Fibroblast of lung (primary cell): Measurements from ENCODE around the gene STEAP2. TPM values are rescaled to one million over a fixed set of nuclear protein-coding genes. Genes with fewer than 3 reads are reported as not detected.

ENCODE experiments used
- DNase-seq, 2 donors: peaks; one replicate each; pipeline versions ENCODE4 v3.0.0 to v3.0.0-alpha.2; 2010; ENCODE audit warnings: low read depth in 2 of 2
- H2AFZ ChIP-seq: 2 replicates; pipeline ENCODE4 v1.5.1; 2012; ENCODE audit warnings: low read length, control low read depth, inconsistent platforms
- H3K27ac ChIP-seq: 2 replicates; pipeline ENCODE4 v1.5.1; 2011; ENCODE audit warnings: low read length, control low read depth; ENCODE audit not compliant: insufficient read depth
- H3K27me3 ChIP-seq: 2 replicates; pipeline ENCODE4 v1.5.1; 2011; ENCODE audit warnings: mild to moderate bottlenecking, low read length; ENCODE audit not compliant: control insufficient read depth, insufficient read depth
- H3K36me3 ChIP-seq: 2 replicates; pipeline ENCODE4 v1.5.1; 2011; ENCODE audit warnings: low read length; ENCODE audit not compliant: control insufficient read depth, insufficient read depth
- H3K4me1 ChIP-seq: 2 replicates; pipeline ENCODE4 v1.5.1; 2011; ENCODE audit warnings: low read length; ENCODE audit not compliant: control insufficient read depth, insufficient read depth; ENCODE audit errors: extremely low read depth
- H3K4me2 ChIP-seq: 2 replicates; pipeline ENCODE4 v1.5.1; 2011; ENCODE audit warnings: low read length, control low read depth; ENCODE audit not compliant: insufficient read depth; ENCODE audit errors: extremely low read depth
- H3K4me3 ChIP-seq, 4 experiments: fragments of 200-600 bp in 1 of 4; sonication (generic) in 1 of 4; replicated peaks in 1 of 4; 2 replicates each; pipeline ENCODE4 v1.5.1; 2011 to 2016; ENCODE audit warnings: low read length in 4 of 4, low read depth in 3 of 4, mild to moderate bottlenecking in 3 of 4, control low read depth in 2 of 4, inconsistent platforms in 1 of 4, mixed read lengths in 1 of 4; ENCODE audit not compliant: insufficient read depth in 1 of 4; ENCODE audit errors: control extremely low read depth in 1 of 4
- H3K79me2 ChIP-seq: 2 replicates; pipeline ENCODE4 v1.5.1; 2012; ENCODE audit warnings: mild to moderate bottlenecking, low read length, inconsistent platforms; ENCODE audit not compliant: control insufficient read depth, insufficient read depth
- H3K9ac ChIP-seq: 2 replicates; pipeline ENCODE4 v1.5.1; 2011; ENCODE audit warnings: mild to moderate bottlenecking, low read length, control low read depth; ENCODE audit not compliant: insufficient read depth
- H3K9me3 ChIP-seq: 2 replicates; pipeline ENCODE4 v1.5.1; 2012; ENCODE audit warnings: low read depth, low read length; ENCODE audit not compliant: control insufficient read depth, insufficient read depth
- H4K20me1 ChIP-seq: 2 replicates; pipeline ENCODE4 v1.5.1; 2011; ENCODE audit warnings: low read length; ENCODE audit not compliant: control insufficient read depth, insufficient read depth; ENCODE audit errors: extremely low read depth
- CTCF ChIP-seq, 2 donors: IDR thresholded peaks in 1 of 2; conservative IDR thresholded peaks in 1 of 2; 1 replicate in 1 of 2; 2 replicates in 1 of 2; pipeline ENCODE4 v1.5.1; 2011 to 2012; ENCODE audit warnings: low read length in 2 of 2, control low read depth in 1 of 2, inconsistent platforms in 1 of 2, low read depth in 1 of 2, mild to moderate bottlenecking in 1 of 2
- EZH2 ChIP-seq: IDR thresholded peaks from 2 replicates; pipeline ENCODE4 v1.5.1; 2012; ENCODE audit warnings: low read length, control low read depth, mild to moderate bottlenecking; ENCODE audit errors: missing control alignments
- polyA plus RNA-seq, 2 donors: library from polyadenylated mRNA; depleted of rRNA in 1 of 2; stranded (reverse) in 1 of 2; unstranded in 1 of 2; fragments of >200 nt; gene quantifications; 2 replicates each; pipeline ENCODE4 v1.2.1, GENCODE V29; 2011 to 2012; ENCODE audit warnings: missing spikeins in 1 of 2
- total RNA-seq: library from RNA; depleted of rRNA; stranded (reverse); fragments of >200 nt; gene quantifications from 2 replicates; pipeline ENCODE4 v1.2.1, GENCODE V29; 2014

The STEAP2 gene
- total and polyA plus RNA-seq, 2 donors (not counting 1 experiment from before 2014, with no cell fraction given), result 16.5 to 26.3 TPM

GRCh38 chr7:90274161-90274560 is 62.6 kb downstream of the STEAP2 start:
- TF ChIP-seq EZH2, result no peak
- Histone ChIP-seq H3K4me1 (peaks cover 14% of the 10 kb centered on the region), H3K27me3 (no peaks in the 10 kb centered on the region), H3K27ac (no peak overlapping the region), H3K9ac (no peak overlapping the region), H3K36me3 (no peaks in the 10 kb centered on the region), H3K79me2 (no peaks in the 10 kb centered on the region), H3K4me2 (no peak overlapping the region), H4K20me1 (no peaks in the 10 kb centered on the region), H3K9me3 (no peaks in the 10 kb centered on the region), H2AFZ (no peak overlapping the region), H3K4me3 (no peak overlapping the region)
- DNase-seq, result no peak

GRCh38 chr7:90276033-90276728 is 64.6 kb downstream of the STEAP2 start:
- Histone ChIP-seq H3K4me3 (no peak overlapping the region), H3K9ac (no peak overlapping the region), H3K9me3 (no peaks in the 10 kb centered on the region), H3K79me2 (no peaks in the 10 kb centered on the region), H3K4me2 (no peak overlapping the region), H3K27me3 (no peaks in the 10 kb centered on the region), H3K4me1 (peaks cover 9% of the 10 kb centered on the region), H4K20me1 (no peaks in the 10 kb centered on the region), H2AFZ (no peak overlapping the region), H3K36me3 (no peaks in the 10 kb centered on the region), H3K27ac (no peak overlapping the region)
- TF ChIP-seq EZH2, result no peak
- no peak for TF ChIP-seq CTCF (conservative IDR thresholded peaks at IDR 0.05 in 1 of 2, IDR thresholded peaks at IDR 0.05 in 1 of 2; ENCODE audit: low read depth in 1 of 2, low read length in 2 of 2)
- no peak for DNase-seq

Other genes starting within 250 kb of the STEAP2 start
- 60.9 and 69.9 TPM in 2 replicates for gene STEAP1, start 57.3 kb upstream of the STEAP2 start, total RNA-seq
- 26.1 and 57.0 TPM in 2 replicates for gene STEAP1, start 57.3 kb upstream of the STEAP2 start, polyA plus RNA-seq
- 6.2 and 7.1 TPM in 2 replicates for gene CFAP69, start 33.4 kb downstream of the STEAP2 start, total RNA-seq
- gene CFAP69, start 33.4 kb downstream of the STEAP2 start, polyA plus RNA-seq, result 0.99 and 1.3 TPM in 2 replicates
- gene FAM237B, start 109.6 kb downstream of the STEAP2 start, total RNA-seq, result under 0.01 TPM in 1 of 2 replicates, not detected in the other
- 0.03 TPM in 1 of 2 replicates, not detected in the other for gene FAM237B, start 109.6 kb downstream of the STEAP2 start, polyA plus RNA-seq
- gene GTPBP10, start 135.0 kb downstream of the STEAP2 start, total RNA-seq, result 13.4 and 18.7 TPM in 2 replicates
- gene GTPBP10, start 135.0 kb downstream of the STEAP2 start, polyA plus RNA-seq, result 18.6 and 24.7 TPM in 2 replicates
- gene CLDN12, start 191.7 kb downstream of the STEAP2 start, total RNA-seq, result 28.5 and 44.8 TPM in 2 replicates
- gene CLDN12, start 191.7 kb downstream of the STEAP2 start, polyA plus RNA-seq, result 41.5 and 41.8 TPM in 2 replicates